Upper lobe of left lung (tissue), 4 donors: ENCODE data around the gene FTCDNL1.

Experiments used
- CTCF ChIP-seq, 6 experiments: fragments of 450-650 bp in 4 of 6; fragments of 200-600 bp in 2 of 6; sonication (generic) in 2 of 6; IDR thresholded peaks; one replicate each; pipeline ENCODE4 v1.5.1; 2016 to 2019; ENCODE audit warnings: antibody characterized with exemption in 6 of 6
- EP300 ChIP-seq, 4 donors: sonication (generic); formaldehyde crosslinking; IDR thresholded peaks; one replicate each; pipeline ENCODE4 v1.5.1; 2017; ENCODE audit warnings: antibody characterized with exemption in 4 of 4, control low read depth in 2 of 4
- POLR2A ChIP-seq, 4 donors: fragments of 450-650 bp; IDR thresholded peaks; one replicate each; pipeline ENCODE4 v1.5.1; 2016 to 2017; ENCODE audit warnings: antibody characterized with exemption in 4 of 4, mild to moderate bottlenecking in 2 of 4
- POLR2AphosphoS5 ChIP-seq, 2 donors: sonication (generic); formaldehyde crosslinking; IDR thresholded peaks; one replicate each; pipeline ENCODE4 v1.5.1; 2017; ENCODE audit warnings: antibody characterized with exemption in 2 of 2

DNA sequence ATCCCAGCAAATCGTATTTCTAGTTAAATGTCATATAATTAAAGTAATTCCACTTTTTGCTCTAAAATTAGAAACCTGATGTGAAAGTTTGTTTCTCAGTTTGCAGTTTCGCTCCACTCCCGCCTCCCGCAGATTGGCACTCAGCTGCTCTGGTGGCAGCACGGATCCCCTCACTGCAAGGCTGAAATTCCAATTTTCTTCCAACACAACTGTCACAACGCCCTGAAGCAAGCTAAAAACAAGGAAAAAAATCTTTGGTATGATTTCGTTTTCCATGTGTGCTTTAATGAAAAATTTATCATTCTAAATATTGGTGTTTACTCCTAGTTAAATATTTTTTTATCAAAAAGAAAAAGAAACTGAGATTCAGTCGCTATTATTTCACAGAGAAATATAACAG is 38.5 kb downstream of the FTCDNL1 start:
- TF ChIP-seq POLR2A (IDR thresholded peaks at IDR 0.05), result no peak
- no peak for TF ChIP-seq EP300 (IDR thresholded peaks at IDR 0.05)
- no peak for TF ChIP-seq CTCF (IDR thresholded peaks at IDR 0.05)
- TF ChIP-seq POLR2AphosphoS5 (IDR thresholded peaks at IDR 0.05), result no peak
